T47D (cell line): Measurements from ENCODE around the gene C6orf141.

Experiments used
- DNase-seq, 2 experiments: peaks; one replicate each; pipeline versions ENCODE4 v3.0.0 to v3.0.0-alpha.2; 2011 to 2012; ENCODE audit warnings: low read depth in 1 of 2, low spot score in 1 of 2
- JUND ChIP-seq: IDR thresholded peaks from 2 replicates; pipeline ENCODE4 v1.6.1; 2012; ENCODE audit warnings: low read depth
- in situ Hi-C: cut with HindIII; loops from 2 replicates; pipeline ENCODE4 v1.10.0; 2016; ENCODE audit warnings: low sequenced_read_pairs, low pct_unique_long_range_greater_than_20kb

Gene C6orf141

DNA sequence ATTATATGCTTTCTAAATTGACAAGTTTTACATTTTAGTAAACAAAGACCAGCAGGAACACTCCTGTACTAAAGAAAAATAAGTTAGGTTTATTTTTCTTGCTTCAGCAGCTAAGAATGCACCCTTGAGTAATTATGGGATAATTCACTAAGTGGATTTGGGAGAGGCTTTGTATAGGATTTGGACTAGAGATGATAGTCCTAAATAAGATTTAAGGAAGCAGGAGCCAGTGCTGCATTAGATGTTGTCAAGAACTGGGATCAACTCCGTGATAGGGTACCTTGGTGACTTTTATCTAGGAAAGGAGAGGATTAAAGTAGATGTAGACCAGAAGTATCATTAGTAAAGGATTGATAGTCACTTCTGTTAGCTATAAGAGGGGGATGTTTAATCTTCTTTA lies 4.1 kb upstream of the C6orf141 start:
- TF ChIP-seq JUND = no peak
- in situ Hi-C loops = no loop called here
- no peak for DNase-seq

- TF ChIP-seq JUND = no peak
- no peak for DNase-seq
- in situ Hi-C loops = no loop called here
Observed at GRCh38 chr6:49548613-49549304, 1.7 kb upstream of the C6orf141 start.

GRCh38 chr6:49549691-49550491 lies 577 bp upstream of the C6orf141 start:
- no peak for DNase-seq
- in situ Hi-C loops = no loop called here
- TF ChIP-seq JUND = no peak

DNA sequence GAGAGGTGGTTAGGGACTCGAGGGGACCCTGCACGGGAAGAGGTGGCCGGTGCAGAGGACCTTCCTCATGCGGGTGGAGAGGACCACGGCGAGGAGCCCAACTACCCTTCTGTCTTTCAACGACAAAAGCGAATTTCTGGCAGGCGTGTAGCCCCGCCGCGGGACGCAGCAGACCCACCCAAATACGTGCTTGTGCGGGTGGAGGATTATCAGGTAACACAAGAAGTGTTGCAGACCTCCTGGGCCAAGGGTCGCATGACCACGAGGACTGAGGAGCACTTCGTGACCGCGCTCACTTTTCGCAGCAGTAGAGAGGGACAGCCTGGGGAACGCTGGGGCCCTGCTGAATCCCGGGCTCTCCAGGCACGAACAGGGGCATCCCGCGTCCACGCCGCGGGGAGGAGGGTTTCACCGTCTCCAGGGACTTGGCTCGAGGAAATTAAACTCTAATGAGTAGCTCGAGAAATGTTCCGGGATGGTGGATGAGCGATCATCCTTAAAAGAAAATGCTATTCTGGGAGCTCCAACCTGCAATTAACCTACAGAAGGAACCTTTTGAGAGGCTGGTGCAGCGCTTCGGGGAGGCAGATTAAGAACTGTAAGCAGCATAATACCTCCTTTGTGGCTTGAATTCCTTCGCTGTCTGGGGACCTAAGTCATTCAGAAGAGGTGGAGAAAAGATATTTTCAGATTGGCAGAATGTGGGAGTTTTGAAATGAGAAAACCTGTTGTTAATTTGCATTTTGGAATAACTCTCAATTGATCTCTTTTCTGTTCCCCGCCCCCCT lies 804 bp downstream of the C6orf141 start:
- peak in 1 of 2 experiments; percentile 30 for DNase-seq
- in situ Hi-C loops = no loop called here
- no peak for TF ChIP-seq JUND

DNA sequence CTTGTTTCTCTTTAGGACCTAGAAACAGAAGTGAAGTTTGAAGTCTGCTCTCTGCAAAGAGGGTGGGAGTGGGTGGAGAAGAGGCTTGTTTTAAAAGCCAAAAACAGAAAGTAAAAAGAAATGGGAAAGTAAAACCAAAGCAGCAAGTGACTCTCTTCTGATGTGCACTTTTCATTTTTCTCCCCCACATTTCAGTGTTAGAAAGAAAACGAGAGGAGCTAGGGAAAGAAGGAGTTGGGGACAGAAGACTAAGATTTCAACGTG lies 1.3 kb downstream of the C6orf141 start:
- in situ Hi-C loops = no loop called here
- no peak for TF ChIP-seq JUND

DNA sequence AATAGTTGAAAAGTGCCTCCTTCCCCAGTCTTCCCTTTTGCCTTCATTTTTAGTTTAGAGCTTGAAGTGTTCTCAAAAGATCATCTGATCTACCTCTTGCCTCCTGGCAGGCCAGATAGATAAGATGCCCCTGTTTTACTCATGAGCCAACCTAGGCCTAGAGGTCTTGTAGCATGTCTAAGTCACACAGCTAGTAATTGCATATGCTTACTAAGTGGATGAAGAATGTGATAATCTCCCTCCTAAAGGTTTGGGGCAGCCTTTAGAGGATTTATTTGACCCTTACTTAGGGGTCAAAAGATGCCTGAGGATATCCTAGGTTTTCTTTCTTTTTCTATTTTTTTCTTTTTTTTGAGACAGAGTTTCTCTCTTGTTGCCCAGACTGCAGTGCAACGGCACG lies 2.1 kb downstream of the C6orf141 start:
- DNase-seq = no peak
- TF ChIP-seq JUND = no peak
- in situ Hi-C loops = no loop called here

More for the DNA sequence above, 1.3 kb downstream of the C6orf141 start:
- no peak for DNase-seq

DNA sequence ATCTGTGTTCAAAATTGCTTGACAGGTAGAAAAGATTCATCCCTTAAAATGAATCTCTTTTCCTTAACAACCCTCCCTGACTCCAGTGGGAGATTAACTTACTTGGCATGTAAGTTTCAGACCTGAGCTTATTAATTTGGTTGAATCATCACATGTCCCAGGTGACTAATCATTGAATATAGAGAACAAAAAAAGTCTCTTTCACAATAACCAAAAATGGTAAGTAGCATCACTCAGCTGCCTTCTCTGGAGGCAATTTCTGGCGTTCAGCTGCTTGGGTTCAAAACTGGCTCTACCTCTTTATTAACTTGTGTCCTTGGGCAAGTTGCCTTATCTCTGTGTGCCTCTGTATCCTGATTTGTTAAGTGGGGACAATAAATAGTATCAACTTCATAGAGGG lies 2.9 kb downstream of the C6orf141 start:
- in situ Hi-C loops = no loop called here
- no peak for TF ChIP-seq JUND

DNA sequence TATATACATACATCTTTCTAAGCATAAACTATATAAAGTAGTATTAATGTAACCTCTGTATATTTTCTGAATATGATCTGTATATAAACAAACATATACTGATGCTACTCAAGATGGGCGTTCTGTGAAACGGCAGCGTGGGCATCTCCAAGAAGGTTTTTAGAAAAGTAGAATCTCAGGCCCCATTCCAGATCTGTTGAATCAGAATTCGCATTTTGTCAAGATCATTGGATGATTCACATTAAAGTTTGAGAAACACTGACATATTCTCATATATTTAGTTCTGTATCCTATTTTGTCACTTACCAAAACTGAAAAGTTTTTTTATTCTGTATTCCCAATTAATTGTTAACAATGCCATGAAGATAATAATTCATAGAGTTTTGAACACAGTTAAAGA lies 5.5 kb downstream of the C6orf141 start:
- in situ Hi-C loops = no loop called here
- TF ChIP-seq JUND = no peak
- no peak for DNase-seq

More for the DNA sequence above, 2.9 kb downstream of the C6orf141 start:
- DNase-seq = no peak

- TF ChIP-seq JUND = no peak
- DNase-seq = peak in 1 of 2 experiments; percentile 59
- in situ Hi-C loops = no loop called here
Observed at GRCh38 chr6:49556429-49556837, 6.0 kb downstream of the C6orf141 start.

- no peak for TF ChIP-seq JUND
- DNase-seq = peak in 1 of 2 experiments; percentile 12
- in situ Hi-C loops = no loop called here
Observed at GRCh38 chr6:49557177-49557576, 6.7 kb downstream of the C6orf141 start.

GRCh38 chr6:49558238-49558637 lies 7.8 kb downstream of the C6orf141 start:
- no peak for DNase-seq
- no peak for TF ChIP-seq JUND
- in situ Hi-C loops = no loop called here

- no peak for DNase-seq
- in situ Hi-C loops = no loop called here
Observed at GRCh38 chr6:49563006-49563886, 12.8 kb downstream of the C6orf141 start.

More at GRCh38 chr6:49563006-49563886, 12.8 kb downstream of the C6orf141 start:
- TF ChIP-seq JUND = no peak
